CMK (cell line): ENCODE results near the gene IFI44.

Experiments
- DNase-seq: peaks from one replicate; pipeline ENCODE4 v3.0.0-alpha.2; 2010; ENCODE audit warnings: low read depth

IFI44 gene

GRCh38 chr1:78652019-78652560, 2.5 kb downstream of the IFI44 start:
- DNase-seq, result no peak

DNA sequence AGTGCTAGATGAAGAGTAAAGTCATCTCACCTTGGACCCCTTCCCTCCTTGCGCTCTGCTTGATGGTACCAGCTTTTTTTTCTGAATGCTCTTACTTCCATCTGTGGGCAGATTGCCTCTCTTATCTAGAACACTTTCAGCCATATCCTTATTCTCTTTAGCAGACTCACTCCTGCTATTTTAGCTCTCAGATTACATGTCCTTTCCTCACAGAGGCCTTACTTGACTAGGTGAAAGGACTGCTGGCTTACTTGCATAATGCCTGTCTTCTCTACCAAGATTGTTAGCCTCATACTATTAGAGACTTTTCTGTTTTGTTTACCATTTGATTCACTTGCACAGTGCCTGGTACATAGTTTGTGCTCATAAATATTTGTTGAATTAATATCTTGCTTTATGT, 9.3 kb downstream of the IFI44 start:
- no peak for DNase-seq

DNA sequence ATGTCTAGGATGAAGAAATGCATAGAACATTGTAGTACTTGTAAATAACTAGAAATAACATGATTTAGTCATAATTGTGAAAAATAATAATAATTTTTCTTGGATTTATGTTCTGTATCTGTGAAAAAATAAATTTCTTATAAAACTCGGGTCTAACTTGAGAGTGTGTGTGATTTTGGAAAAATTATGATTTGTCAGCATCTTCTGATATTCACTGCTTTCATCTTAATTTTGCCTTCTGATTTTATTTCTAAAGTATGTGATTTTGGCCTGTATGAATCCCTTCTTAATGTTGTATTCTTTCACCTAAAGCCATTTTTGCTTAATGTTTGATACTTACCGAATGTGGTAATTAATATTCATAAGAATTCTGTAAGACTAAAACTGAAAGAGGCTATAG, 14.3 kb downstream of the IFI44 start:
- no peak for DNase-seq

DNA sequence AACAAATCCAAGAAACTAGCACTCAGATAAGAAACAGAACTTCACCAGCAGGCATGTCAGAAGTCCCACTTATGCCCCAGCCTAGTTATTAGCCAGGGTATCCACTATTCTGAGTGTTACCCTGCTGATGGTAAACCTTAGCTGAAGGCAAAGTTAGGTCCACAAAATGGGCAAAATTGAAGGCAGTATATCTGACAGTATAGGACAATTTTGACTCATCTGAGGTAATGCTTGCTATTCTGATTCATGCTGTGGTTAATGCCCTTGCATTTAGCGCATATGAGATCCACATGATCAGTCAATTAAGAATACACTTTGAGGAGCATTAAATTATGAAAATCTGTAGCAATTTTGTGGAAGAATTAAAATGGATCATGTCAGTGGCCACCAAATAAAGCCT, 15.1 kb downstream of the IFI44 start:
- DNase-seq, result no peak

DNA sequence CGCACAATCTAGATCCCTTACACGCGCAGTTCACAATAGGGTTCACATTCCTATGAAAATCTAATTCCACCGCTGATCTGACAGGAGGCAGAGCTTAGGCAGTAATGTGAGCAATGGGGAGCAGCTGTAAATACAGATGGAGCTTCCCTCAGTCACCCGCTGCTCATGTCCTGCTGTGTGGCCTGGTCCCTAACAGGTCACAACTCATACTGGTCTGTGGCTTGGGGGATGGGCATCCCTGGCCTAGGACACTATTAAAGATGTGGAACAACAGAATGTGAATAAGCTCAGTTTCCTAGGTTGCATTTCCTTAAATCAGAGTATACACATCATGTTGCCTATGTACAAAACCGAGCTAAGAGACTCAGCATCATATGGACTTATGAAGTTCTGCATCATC, 16.2 kb downstream of the IFI44 start:
- no peak for DNase-seq

- no peak for DNase-seq
Observed at GRCh38 chr1:78667939-78668338, 18.3 kb downstream of the IFI44 start.

- no peak for DNase-seq
Observed at GRCh38 chr1:78668427-78668826, 18.8 kb downstream of the IFI44 start.

- no peak for DNase-seq
Observed at GRCh38 chr1:78672428-78672827, 22.8 kb downstream of the IFI44 start.

- no peak for DNase-seq
Observed at GRCh38 chr1:78673120-78673519, 23.5 kb downstream of the IFI44 start.

- DNase-seq, result peak; percentile 32
Observed at GRCh38 chr1:78676347-78676982, 26.8 kb downstream of the IFI44 start.

- DNase-seq, result no peak
Observed at GRCh38 chr1:78676993-78677392, 27.4 kb downstream of the IFI44 start.

GRCh38 chr1:78677788-78678187, 28.2 kb downstream of the IFI44 start:
- DNase-seq, result no peak

DNA sequence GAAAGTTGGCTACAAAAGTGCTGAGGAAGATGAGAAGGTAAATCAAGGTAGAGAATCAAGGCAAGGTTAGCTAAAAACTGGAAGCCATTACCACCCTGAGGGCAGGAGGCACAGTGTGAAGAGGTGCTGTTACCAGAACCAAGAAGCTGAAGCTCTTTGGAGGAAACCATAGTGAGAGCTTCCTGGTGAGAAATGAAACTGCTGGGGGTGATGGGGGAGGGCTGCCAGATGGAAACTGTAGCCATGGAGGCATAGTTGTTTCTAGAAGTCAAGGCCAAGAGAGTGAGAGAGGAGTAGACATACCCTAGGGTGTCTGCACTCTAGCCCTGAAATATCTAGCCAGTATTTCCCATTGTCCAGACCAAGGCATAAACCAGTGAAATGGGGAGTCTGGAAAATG, 28.7 kb downstream of the IFI44 start:
- DNase-seq, result no peak

- DNase-seq, result no peak
Observed at GRCh38 chr1:78681265-78681664, 31.6 kb downstream of the IFI44 start.

DNA sequence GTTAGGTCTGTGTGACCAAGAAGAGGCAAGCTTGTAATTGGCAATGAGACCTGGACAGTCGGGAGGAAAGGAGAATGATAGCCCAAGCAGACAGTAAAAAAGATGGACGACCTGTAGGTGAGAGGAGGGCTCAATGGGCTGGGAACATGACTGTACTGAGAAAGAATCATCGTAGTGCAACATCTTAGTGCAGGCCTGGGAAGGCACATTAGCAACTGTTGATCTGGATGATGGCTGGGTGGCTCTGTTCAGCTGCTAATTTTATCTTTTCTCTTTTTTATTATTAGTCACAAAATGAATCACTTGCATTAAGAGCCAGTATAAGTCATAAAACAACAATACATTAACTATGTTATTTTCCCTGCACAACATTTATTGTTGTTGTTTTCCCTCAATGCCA, 32.9 kb downstream of the IFI44 start:
- DNase-seq, result no peak

DNA sequence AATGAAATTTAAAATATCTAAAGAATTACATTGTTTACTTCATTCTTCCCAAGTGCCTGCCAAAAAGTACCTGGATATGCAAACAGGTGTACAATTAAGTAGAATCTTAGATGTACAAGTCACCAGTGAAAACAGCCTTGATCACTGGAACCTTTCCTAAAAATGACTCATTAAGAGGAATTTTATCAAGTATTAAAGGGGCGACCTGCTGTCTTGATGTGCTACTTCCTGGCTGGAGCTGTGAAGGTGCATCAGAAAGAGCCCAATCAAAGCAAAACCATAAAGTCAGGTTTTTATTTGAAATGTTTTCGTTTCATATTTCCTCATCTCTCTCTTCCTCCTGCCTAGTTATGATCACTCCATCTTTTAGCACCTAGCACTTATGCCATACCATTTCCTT, 33.4 kb downstream of the IFI44 start:
- DNase-seq, result no peak

- DNase-seq, result no peak
Observed at GRCh38 chr1:78687315-78687714, 37.7 kb downstream of the IFI44 start.

DNA sequence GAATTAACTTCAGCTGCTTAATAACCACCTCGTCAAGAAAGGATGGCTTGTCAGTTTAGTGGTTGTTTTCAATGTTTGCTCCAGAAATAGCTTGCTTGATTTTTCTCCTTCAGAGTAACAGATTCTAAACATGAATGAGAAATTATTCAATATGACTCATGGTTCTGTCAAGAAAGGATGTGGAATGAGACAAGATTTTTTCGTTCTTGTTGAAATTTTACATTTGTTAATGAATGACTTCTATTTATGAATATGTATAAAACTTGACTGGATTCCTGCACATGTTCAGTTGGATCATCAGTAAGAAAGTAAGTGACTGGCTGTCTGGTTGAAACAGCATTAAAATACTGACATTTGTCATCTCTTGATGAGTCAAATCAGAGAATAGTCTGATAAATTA, 38.3 kb downstream of the IFI44 start:
- DNase-seq, result no peak

DNA sequence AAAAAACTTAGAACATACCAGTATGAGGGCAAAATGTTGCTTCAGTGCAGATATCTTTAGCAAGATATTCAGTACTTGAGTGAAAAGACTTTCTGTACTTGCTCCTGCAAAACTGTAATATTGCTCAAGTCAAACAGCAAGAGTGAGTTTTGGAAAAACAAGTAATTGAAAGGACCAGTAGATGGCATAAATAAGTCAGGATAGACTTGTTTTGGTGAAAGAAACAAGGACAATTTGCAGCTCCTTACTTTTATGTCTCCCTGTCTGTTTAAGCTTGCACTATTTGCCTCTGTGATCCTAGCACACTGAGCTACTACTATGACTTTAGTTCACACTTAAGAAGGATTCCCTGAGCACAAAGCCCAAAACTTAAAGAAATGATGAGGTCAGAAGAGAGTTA, 39.1 kb downstream of the IFI44 start:
- no peak for DNase-seq

DNA sequence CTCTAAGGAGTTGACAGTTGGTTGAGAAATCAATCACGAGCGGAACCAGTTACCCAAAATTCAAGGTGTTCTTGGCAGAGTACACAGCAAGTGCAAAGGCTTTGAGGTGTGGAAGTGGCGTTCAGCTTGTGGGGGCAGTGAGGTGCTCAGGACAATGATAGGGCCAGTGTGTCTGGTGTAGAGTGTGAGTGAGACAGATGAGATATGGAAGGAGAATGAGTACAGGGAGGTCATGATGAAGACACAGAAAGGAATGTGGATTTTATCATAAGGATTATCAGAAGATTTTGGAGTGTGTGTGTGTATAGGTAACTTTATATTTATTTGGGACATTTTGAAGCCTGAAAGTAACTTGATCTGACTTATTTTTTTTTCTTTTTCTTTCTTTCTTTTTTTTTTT, 40.9 kb downstream of the IFI44 start:
- no peak for DNase-seq

GRCh38 chr1:78691995-78692747, 42.5 kb downstream of the IFI44 start:
- DNase-seq, result no peak

DNA sequence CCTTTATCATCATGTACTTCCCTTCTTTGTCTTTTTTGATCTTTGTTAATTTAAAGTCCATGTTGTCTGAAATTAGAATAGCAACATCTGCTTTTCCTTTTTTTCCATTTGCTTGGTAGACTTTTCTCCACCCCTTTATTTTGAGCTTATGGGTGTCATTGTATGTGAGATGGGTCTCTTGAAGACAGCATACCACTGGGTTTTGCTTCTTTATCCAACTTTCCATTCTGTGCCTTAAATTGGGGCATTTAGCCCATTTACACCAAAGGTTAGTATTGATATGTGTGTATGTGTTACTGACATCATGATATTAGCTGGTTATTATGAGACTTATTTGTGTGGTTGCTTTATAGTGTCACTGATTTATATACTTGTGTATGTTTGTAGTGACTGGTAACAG, 50.2 kb downstream of the IFI44 start:
- DNase-seq, result no peak

DNA sequence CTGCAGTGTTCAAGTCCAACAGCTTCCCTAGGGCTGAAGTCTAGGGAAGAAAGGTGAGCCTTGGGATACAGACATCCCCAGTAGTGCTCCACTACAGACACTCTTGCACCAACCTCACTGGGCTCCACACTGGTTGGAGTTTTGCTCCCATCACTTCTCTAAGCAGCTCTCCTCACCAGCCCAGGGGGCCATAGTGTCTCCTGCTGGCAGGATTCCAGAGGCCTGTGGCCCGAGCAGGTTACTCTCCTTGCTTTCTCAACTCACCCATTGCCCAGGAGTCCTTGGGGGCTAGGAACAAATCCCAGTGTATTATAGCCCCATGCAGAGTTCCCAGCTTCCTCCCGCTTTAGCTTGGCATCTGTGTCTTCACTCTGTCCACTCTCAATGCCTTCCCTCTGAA, 52.8 kb downstream of the IFI44 start:
- no peak for DNase-seq

- DNase-seq, result no peak
Observed at GRCh38 chr1:78703806-78704205, 54.2 kb downstream of the IFI44 start.
